Caco-2 (cell line): ENCODE measurements around the gene CDC14A. TPM values are rescaled to one million over a fixed set of nuclear protein-coding genes. Genes with fewer than 3 reads are reported as not detected.

Experiments
- BruUV-seq: library from RNA; stranded (reverse); fragments of 400-500 nt; replicated peaks from 2 replicates; lab custom pipeline; 2021; lab: Mats Ljungman, UMichigan
- CTCF ChIA-PET: fragments of 300-600 bp; sonication (Branson Sonifier 250); formaldehyde crosslinking; loops from one replicate; lab custom pipeline; 2022; ENCODE audit warnings: antibody characterized with exemption; lab: Charles Lee
- POLR2A ChIA-PET: fragments of 300-600 bp; sonication (Branson Sonifier 250); formaldehyde crosslinking; loops from one replicate; lab custom pipeline; 2022; ENCODE audit warnings: antibody characterized with exemption; lab: Charles Lee
- DNase-seq, 2 experiments: peaks; one replicate each; pipeline versions ENCODE4 v3.0.0 to v3.0.0-alpha.2; 2020 to 2022
- H3K27me3 ChIP-seq: replicated peaks from 2 replicates; pipeline ENCODE4 v1.6.0; 2011; ENCODE audit warnings: low read length; ENCODE audit not compliant: control insufficient read depth, insufficient read depth
- H3K36me3 ChIP-seq: 2 replicates; pipeline ENCODE4 v1.5.1; 2011; ENCODE audit warnings: low read length; ENCODE audit not compliant: control insufficient read depth, insufficient read depth
- H3K4me1 ChIP-seq: fragments of 250-450 bp; sonication (Bioruptor Pico); 2 replicates; pipeline ENCODE4 v1.5.1; 2020; ENCODE audit warnings: mild to moderate bottlenecking
- H3K4me3 ChIP-seq: 2 replicates; pipeline ENCODE4 v1.5.1; 2011; ENCODE audit warnings: low read depth, mild to moderate bottlenecking, control low read depth, low read length
- H3K9me3 ChIP-seq: fragments of 250-450 bp; sonication (Bioruptor Pico); 2 replicates; pipeline ENCODE4 v1.5.1; 2020; ENCODE audit warnings: mild to moderate bottlenecking, moderate library complexity
- H3K27ac Mint-ChIP-seq: one replicate; pipeline ENCODE4 v1.8.0; 2022; ENCODE audit warnings: mixed read lengths; ENCODE audit not compliant: unreplicated experiment
- H3K27me3 Mint-ChIP-seq: one replicate; pipeline ENCODE4 v1.8.0; 2022; ENCODE audit warnings: mixed read lengths; ENCODE audit not compliant: insufficient read depth, unreplicated experiment
- H3K36me3 Mint-ChIP-seq: one replicate; pipeline ENCODE4 v1.8.0; 2022; ENCODE audit warnings: mild to moderate bottlenecking, mixed read lengths; ENCODE audit not compliant: insufficient read depth, unreplicated experiment
- H3K4me1 Mint-ChIP-seq: one replicate; pipeline ENCODE4 v1.8.0; 2022; ENCODE audit warnings: low read depth, mixed read lengths; ENCODE audit not compliant: unreplicated experiment
- H3K4me3 Mint-ChIP-seq: one replicate; pipeline ENCODE4 v1.8.0; 2022; ENCODE audit warnings: mild to moderate bottlenecking, moderate library complexity, mixed read lengths; ENCODE audit not compliant: unreplicated experiment
- H3K9me3 Mint-ChIP-seq: one replicate; pipeline ENCODE4 v1.8.0; 2022; ENCODE audit warnings: mixed read lengths; ENCODE audit not compliant: unreplicated experiment
- intact Hi-C: fragments of 100-400 bp; cut with micrococcal nuclease; formaldehyde crosslinking; loops from one replicate; pipeline ENCODE4 v1.10.0; 2022; ENCODE audit not compliant: unreplicated experiment
- total RNA-seq: library from RNA; stranded (reverse); gene quantifications from 2 replicates; pipeline ENCODE4 v1.2.3, GENCODE V29; 2022
- TF ChIP-seq, protein P1 (sequence below), 2 experiments: fragments of 200-600 bp in 1 of 2; IDR thresholded peaks; 1 replicate in 1 of 2; 2 replicates in 1 of 2; pipeline versions ENCODE4 v1.5.1 to v1.8.0; 2011 to 2022; ENCODE audit warnings: antibody characterized with exemption in 1 of 2, control low read depth in 1 of 2, inconsistent platforms in 1 of 2, low read depth in 1 of 2, low read length in 1 of 2, mild to moderate bottlenecking in 1 of 2, moderate library complexity in 1 of 2; ENCODE audit not compliant: insufficient read depth in 1 of 2, severe bottlenecking in 1 of 2, unreplicated experiment in 1 of 2

CDC14A gene
- total RNA-seq, 1 experiment from 2014 or later: 7.3 TPM

DNA sequence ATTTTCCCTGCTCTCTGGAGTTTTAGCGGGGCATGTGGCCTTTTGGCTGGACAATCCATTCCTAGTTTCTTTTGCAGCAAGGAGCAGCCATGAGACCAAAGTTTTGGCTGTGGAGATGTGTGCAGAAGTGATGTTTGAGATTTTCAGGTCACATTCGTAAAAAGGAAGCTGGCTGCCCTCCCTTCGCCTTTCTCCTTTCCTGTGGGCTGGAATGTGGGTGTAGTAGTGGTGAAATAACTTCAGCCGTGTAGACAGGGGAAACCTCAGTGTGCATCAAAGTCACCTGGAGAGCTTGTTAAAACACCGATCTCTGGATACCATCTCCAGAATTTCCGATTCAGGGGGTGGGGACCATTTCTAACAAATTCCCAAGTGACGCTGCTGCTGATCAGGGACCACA is 180.3 kb downstream of the CDC14A start:
- no peaks in the 10 kb centered on the region for H3K9me3 Mint-ChIP-seq
- intact Hi-C loops: no loop called here
- no peak for DNase-seq
- CTCF ChIA-PET: no interaction called here
- H3K4me1 Mint-ChIP-seq: no peaks in the 10 kb centered on the region
- H3K4me1 ChIP-seq: no peaks in the 10 kb centered on the region
- POLR2A ChIA-PET: no interaction called here
- H3K27me3 Mint-ChIP-seq: peaks cover 13% of the 10 kb centered on the region
- TF ChIP-seq, protein P1, sequence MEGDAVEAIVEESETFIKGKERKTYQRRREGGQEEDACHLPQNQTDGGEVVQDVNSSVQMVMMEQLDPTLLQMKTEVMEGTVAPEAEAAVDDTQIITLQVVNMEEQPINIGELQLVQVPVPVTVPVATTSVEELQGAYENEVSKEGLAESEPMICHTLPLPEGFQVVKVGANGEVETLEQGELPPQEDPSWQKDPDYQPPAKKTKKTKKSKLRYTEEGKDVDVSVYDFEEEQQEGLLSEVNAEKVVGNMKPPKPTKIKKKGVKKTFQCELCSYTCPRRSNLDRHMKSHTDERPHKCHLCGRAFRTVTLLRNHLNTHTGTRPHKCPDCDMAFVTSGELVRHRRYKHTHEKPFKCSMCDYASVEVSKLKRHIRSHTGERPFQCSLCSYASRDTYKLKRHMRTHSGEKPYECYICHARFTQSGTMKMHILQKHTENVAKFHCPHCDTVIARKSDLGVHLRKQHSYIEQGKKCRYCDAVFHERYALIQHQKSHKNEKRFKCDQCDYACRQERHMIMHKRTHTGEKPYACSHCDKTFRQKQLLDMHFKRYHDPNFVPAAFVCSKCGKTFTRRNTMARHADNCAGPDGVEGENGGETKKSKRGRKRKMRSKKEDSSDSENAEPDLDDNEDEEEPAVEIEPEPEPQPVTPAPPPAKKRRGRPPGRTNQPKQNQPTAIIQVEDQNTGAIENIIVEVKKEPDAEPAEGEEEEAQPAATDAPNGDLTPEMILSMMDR (IDR thresholded peaks at IDR 0.05; ENCODE audit: insufficient read depth in 1 of 2, low read depth in 1 of 2, low read length in 1 of 2, severe bottlenecking in 1 of 2, unreplicated experiment in 1 of 2): no peak
- H3K4me3 Mint-ChIP-seq: no peak overlapping the region
- BruUV-seq: no TSS peak
- no peaks in the 10 kb centered on the region for H3K9me3 ChIP-seq
- H3K36me3 ChIP-seq: no peaks in the 10 kb centered on the region
- H3K27me3 ChIP-seq: no peaks in the 10 kb centered on the region
- H3K4me3 ChIP-seq: no peak overlapping the region
- no peak overlapping the region for H3K27ac Mint-ChIP-seq
- no peaks in the 10 kb centered on the region for H3K36me3 Mint-ChIP-seq

DNA sequence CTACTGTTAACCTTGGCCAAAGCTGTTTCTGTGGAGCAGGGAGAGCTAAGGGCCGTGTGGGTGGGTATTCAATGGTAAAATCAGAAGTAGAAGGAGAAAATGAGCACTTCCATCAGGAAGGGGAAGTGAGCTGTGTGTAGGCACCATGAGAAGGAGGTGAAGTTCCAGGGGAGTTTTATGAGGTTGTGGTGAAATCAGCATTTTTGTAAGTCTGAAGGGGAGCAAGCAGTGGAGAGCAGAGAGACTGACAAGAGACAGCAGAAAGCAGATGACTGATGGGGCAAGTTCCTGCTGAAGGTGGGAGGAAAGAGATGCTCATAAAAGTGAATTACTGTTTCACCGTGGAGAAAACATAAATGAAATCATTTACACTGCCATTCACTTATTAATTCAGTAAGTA is 183.0 kb downstream of the CDC14A start:
- Mint-ChIP-seq H3K27me3 (peaks cover 13% of the 10 kb centered on the region), H3K36me3 (no peaks in the 10 kb centered on the region)
- intact Hi-C loops: no loop called here

DNA sequence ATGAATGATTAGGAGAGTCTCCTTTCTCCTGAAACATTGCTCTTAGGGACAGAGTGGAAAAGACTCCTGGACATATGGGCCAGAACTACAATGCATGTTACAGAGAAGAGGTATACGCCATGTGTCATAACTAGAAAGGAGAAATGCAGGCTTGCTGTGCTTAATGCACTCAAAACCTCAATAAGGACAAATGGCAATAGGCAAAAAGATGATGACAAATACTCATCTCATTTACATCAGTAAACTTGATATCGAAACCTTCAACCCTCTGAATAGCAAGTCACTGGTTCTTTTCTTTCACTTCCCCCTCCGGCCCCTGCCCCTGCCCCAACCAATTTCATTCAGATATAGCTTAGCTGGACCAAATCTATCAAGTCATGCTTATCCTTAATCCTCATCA is 183.7 kb downstream of the CDC14A start:
- Histone ChIP-seq H3K9me3 (no peaks in the 10 kb centered on the region), H3K36me3 (no peaks in the 10 kb centered on the region), H3K4me1 (no peaks in the 10 kb centered on the region), H3K4me3 (no peak overlapping the region), H3K27me3 (no peaks in the 10 kb centered on the region)
- DNase-seq: no peak
- no peak overlapping the region for H3K4me3 Mint-ChIP-seq
- H3K36me3 Mint-ChIP-seq: no peaks in the 10 kb centered on the region
- ChIA-PET CTCF (no interaction called here), POLR2A (no interaction called here)
- intact Hi-C loops: no loop called here
- no peaks in the 10 kb centered on the region for H3K4me1 Mint-ChIP-seq
- H3K27me3 Mint-ChIP-seq: peaks cover 13% of the 10 kb centered on the region
- no peak overlapping the region for H3K27ac Mint-ChIP-seq
- no TSS peak for BruUV-seq
- TF ChIP-seq, protein P1 (IDR thresholded peaks at IDR 0.05; ENCODE audit: insufficient read depth in 1 of 2, low read depth in 1 of 2, low read length in 1 of 2, severe bottlenecking in 1 of 2, unreplicated experiment in 1 of 2): no peak
- no peaks in the 10 kb centered on the region for H3K9me3 Mint-ChIP-seq

More for the DNA sequence above, 183.0 kb downstream of the CDC14A start:
- H3K4me3 Mint-ChIP-seq: no peak overlapping the region
- Histone ChIP-seq H3K4me1 (no peaks in the 10 kb centered on the region), H3K36me3 (no peaks in the 10 kb centered on the region), H3K4me3 (no peak overlapping the region), H3K9me3 (no peaks in the 10 kb centered on the region), H3K27me3 (no peaks in the 10 kb centered on the region)
- no peak for DNase-seq
- no TSS peak for BruUV-seq
- ChIA-PET CTCF (no interaction called here), POLR2A (no interaction called here)
- TF ChIP-seq, protein P1 (IDR thresholded peaks at IDR 0.05; ENCODE audit: insufficient read depth in 1 of 2, low read depth in 1 of 2, low read length in 1 of 2, severe bottlenecking in 1 of 2, unreplicated experiment in 1 of 2): no peak
- no peaks in the 10 kb centered on the region for H3K9me3 Mint-ChIP-seq
- no peaks in the 10 kb centered on the region for H3K4me1 Mint-ChIP-seq
- no peak overlapping the region for H3K27ac Mint-ChIP-seq
